Activated CD8-positive, alpha-beta memory T cell treated with anti-CD3 and anti-CD28 coated beads for 24 hours (primary cell): ENCODE measurements around the gene NEU2.

Experiments
- DNase-seq: peaks from one replicate; pipeline ENCODE4 v3.0.0-alpha.2; 2020

NEU2 gene

DNA sequence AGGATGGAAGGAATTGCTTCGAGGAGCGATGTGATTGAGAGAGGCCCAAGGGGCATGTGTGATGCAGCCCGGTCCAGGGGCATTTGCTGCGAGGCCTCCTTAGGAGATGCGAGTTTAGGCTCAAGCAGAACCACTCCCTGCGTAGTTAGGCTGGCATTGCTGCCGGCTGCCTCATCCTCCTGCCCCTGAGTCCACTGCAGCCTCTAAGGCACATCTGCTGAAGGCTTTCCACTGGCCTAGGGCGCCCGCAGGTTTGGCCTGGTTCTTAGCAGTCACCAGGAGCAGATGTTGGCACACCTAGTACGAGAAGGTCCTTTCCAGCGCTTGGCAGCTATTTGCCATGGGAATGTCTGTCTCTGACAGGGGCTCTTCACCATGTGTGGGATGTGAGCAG is 48.4 kb downstream of the NEU2 start:
- no peak for DNase-seq

DNA sequence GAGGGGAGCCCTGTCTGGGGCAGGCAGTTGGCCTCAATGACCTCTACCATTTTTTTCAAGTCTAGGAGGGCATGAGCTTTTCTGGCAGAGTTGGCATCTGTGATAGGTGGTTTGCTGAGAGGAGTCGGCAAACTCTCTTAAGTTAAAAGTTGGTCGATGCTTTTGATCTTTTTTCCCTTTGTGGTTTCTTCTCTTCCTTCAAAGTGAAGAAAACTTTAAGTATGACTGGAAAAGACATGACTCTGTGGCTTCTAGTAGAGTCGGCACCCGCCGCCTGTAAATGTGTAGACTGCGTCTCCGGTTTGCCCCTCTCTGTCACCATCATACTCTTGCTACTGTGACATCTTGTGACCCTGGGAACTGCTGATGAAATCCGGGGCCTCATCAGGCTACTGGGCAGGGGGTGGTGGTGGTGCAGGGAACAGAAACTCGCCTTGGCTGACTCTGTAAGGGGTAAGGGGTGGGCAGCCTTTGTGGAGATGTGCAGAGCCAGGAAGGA is 48.8 kb downstream of the NEU2 start:
- DNase-seq, result peak; percentile 71

DNA sequence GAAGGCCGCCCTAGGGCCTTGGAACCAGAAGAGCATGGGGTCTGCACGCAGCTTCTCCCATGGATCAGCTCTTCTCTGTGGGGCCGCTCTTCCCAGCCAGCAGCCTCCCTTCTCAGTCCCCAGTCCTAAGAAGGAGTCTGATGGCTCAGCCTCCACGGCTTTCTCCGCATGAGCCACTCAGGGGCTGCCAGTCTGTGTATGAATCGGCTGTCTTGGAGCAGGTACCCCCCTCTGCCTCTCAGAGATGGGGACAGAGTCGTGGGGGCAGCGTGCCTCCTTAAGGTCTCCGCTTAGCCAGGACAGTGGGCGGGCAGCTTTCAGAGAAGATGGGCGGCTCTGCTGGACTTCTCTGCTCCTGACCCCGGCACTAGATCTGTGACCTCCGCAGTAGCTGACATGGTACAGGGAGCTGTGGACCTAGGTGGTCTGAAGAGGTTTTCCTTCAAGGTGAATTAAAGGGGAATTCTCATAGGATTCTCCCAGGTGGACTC is 49.3 kb downstream of the NEU2 start:
- no peak for DNase-seq

DNA sequence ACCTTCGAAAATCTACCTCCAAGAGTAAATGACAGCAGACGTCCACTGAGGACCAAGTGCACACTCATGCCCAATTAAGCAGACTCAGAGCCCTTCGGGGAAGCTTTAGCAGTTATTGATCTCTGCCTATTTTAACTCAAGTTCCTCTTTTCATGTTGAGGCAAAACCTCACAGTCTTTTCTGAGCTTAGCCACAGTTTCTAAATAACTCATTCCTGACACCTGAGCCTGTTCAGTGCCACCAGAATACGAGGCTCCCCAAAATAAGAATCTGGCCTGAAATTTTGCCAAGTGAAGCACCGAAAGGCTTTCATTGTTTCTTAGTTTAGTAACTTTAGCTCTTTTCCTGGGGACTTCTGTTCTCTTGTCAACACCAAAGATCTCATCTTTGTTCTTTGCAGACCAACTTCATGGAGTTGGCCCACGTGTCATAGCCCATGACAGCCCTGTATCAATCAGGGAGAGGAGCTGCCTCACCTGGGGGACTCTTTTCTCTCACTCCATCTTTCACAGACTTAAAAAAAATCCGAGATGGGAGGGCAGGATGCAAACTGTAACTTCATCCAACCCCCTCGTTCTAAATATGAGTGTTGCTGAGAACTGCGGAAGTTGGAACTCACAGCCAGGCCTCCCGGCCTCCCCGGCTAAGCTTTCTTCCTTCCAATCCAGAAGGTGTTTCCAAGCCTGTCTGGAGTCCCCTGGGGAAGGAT is 49.9 kb downstream of the NEU2 start:
- no peak for DNase-seq

DNA sequence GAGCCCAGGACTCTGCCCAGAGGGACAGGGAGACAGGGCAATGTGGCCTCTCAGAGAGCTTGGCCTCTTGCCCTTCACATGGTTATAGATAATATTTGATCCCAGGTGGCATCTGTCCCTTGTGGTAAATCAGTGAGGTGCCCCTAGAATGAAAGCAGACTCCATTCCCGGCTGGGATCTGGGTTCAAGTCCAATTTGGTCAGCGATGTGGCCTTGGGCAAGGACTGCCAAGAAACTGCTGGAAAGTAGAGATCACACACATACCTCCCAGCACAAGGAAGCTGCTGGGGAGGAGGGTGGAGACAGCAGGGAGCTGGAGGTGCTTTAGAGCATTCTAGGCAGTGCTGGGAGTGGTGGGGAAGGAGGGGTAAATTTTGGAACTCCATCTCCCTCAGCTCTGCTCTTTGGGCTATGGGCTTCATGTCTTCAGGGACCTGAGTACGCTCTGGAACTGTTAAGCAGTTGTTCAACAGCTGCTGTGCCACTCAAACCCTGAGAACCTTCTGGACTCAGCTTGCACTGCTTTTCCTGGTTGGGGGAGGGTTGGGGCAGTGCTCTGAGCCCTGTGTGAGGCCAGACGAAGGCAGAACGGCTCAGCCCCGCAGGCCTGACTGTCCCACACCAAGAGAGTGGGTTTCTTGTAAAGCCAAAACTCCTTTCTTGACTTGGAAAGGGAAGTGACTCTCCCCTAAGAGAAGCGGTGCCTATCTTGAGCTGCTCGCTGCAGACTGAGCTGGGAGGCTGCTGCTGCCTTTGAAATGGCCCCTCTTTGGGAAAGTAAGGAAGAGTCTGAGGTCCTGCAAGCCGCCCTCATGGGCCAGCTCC is 50.7 kb downstream of the NEU2 start:
- no peak for DNase-seq

DNA sequence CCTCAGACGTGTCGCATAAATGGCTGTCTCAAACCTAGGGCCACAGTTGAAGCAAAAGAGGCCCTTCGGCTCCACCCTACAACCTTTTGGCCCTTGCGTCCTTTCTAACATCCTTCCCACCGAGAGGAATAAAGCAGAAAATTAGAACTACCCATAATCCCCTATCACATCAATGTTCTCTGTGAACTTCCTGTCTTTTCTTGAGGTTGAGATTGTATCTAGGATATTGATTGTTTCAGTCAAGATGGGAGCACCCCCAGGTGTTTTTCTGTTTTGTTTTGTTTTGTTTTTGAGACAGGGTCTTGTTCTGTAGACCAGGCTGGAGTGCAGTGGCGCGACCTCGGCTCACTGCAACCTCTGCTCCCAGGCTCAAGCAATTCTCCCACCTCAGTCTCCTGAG is 51.3 kb downstream of the NEU2 start:
- no peak for DNase-seq

DNA sequence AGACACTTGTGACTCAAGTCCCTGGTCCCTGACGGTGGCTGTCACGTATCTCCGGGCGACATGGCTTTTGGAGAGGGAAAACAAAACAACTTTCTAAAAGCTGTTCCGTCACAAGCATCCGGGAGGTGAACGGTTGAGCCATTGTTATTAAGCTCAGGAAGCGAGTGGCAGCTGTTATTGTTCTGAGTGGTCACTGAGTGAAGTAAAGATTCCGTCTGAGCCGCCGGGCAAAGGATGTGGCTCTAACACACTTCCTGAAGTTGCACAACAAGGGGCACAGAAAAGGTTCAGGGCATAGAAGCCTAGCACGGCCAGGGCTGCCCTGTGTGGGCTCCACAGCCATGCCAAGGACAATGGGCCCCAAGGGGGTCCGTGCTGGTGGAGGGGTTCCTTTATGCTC is 52.0 kb downstream of the NEU2 start:
- DNase-seq, result no peak
